ENCODE data around the gene MAP3K14. TPM values are rescaled to one million over a fixed set of nuclear protein-coding genes. Genes with fewer than 3 reads are reported as not detected.
"Not testable (repeated sequence)": the region's sequence is repeated elsewhere in the genome, so short reads cannot be mapped to it uniquely, and the experiment has no call there.

The MAP3K14 gene
- total RNA-seq, 1 donor from 2014 or later, result 0.34 TPM

DNA sequence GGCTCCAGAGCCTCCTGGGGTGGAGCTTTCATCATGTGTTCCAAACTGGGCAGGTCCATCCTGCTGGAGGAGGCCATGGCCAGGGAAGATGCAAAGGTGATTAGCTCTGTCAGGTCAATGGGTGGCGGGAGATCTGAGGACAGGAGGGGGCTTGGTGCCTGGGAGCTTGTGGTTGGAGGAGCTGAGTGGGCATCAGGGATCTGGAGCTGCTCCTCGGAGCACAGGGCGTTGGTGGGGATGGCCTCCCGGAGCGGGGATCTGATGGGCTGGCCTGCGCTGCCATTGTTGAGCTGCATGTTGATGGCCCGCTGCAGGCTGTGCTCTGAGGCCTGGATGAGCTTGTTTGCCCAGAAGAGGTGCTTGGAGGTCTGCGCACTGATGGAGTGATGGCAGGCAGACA, 61.5 kb downstream of the MAP3K14 start:
- Mint-ChIP-seq H3K4me1 (peaks cover 10% of the 10 kb centered on the region), H3K27ac (no peak overlapping the region), H3K9me3 (no peaks in the 10 kb centered on the region), H3K27me3 (ENCODE audit: insufficient read depth, low read depth) (peaks cover 4% of the 10 kb centered on the region), H3K36me3 (no peaks in the 10 kb centered on the region), H3K4me3 (no peak overlapping the region)
- no peak for DNase-seq (ENCODE audit: low spot score)
- Histone ChIP-seq H3K27me3 (no peaks in the 10 kb centered on the region), H3K36me3 (no peaks in the 10 kb centered on the region), H3F3A (ENCODE audit: low read depth) (no peaks in the 10 kb centered on the region), H3K79me2 (ENCODE audit: low read depth) (no peaks in the 10 kb centered on the region), H4K20me1 (ENCODE audit: low read depth) (no peaks in the 10 kb centered on the region), H3K27ac (no peak overlapping the region), H3K4me3 (no peak overlapping the region), H3K4me2 (no peak overlapping the region), H3K9me3 (ENCODE audit: low read depth) (no peaks in the 10 kb centered on the region), H2AFZ (replicated peaks) (no peak overlapping the region), H3K4me1 (peaks cover 9% of the 10 kb centered on the region), H3K9ac (no peak overlapping the region)
- no peak for TF ChIP-seq EZH2phosphoT487 (IDR thresholded peaks at IDR 0.05)
- TF ChIP-seq EZH2 (IDR thresholded peaks at IDR 0.05), result no peak
- TF ChIP-seq, protein P1, sequence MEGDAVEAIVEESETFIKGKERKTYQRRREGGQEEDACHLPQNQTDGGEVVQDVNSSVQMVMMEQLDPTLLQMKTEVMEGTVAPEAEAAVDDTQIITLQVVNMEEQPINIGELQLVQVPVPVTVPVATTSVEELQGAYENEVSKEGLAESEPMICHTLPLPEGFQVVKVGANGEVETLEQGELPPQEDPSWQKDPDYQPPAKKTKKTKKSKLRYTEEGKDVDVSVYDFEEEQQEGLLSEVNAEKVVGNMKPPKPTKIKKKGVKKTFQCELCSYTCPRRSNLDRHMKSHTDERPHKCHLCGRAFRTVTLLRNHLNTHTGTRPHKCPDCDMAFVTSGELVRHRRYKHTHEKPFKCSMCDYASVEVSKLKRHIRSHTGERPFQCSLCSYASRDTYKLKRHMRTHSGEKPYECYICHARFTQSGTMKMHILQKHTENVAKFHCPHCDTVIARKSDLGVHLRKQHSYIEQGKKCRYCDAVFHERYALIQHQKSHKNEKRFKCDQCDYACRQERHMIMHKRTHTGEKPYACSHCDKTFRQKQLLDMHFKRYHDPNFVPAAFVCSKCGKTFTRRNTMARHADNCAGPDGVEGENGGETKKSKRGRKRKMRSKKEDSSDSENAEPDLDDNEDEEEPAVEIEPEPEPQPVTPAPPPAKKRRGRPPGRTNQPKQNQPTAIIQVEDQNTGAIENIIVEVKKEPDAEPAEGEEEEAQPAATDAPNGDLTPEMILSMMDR (IDR thresholded peaks at IDR 0.05), result no peak

DNA sequence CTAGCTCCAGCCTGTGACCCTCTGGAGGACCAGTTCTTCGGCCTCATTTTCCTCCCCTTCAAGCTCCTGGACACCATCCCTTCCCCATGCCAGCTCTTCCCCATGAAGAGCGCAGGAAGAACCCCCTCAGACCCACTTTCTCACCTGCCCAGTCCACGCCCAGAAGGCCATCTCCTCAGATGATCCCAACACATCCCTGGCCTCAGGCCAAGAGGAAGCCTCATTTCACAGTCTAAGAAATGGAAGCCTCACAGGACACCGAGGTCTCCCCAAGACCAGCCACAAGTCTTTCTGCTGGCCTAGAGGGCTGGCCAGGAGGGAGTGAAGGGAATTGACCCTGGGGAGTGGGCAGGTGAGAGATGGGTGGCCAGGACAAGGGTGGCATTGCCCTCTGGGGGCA, 62.9 kb downstream of the MAP3K14 start:
- Histone ChIP-seq H2AFZ (replicated peaks) (no peak overlapping the region), H3K4me2 (no peak overlapping the region), H3K4me1 (peaks cover 9% of the 10 kb centered on the region), H3K36me3 (no peaks in the 10 kb centered on the region), H3K27ac (no peak overlapping the region), H3F3A (ENCODE audit: low read depth) (no peaks in the 10 kb centered on the region), H3K9me3 (ENCODE audit: low read depth) (no peaks in the 10 kb centered on the region), H3K9ac (no peak overlapping the region), H3K27me3 (no peaks in the 10 kb centered on the region), H3K79me2 (ENCODE audit: low read depth) (peaks cover 10% of the 10 kb centered on the region), H4K20me1 (ENCODE audit: low read depth) (no peaks in the 10 kb centered on the region), H3K4me3 (no peak overlapping the region)
- Mint-ChIP-seq H3K27me3 (ENCODE audit: insufficient read depth, low read depth) (peaks cover 6% of the 10 kb centered on the region), H3K4me3 (no peak overlapping the region), H3K9me3 (no peaks in the 10 kb centered on the region), H3K36me3 (no peaks in the 10 kb centered on the region), H3K27ac (peak overlapping the region; percentile 46), H3K4me1 (peaks cover 10% of the 10 kb centered on the region)
- TF ChIP-seq, protein P1 (IDR thresholded peaks at IDR 0.05), result no peak
- TF ChIP-seq EZH2 (IDR thresholded peaks at IDR 0.05) (no peak), EZH2phosphoT487 (IDR thresholded peaks at IDR 0.05) (no peak)
- DNase-seq (ENCODE audit: low spot score), result no peak

DNA sequence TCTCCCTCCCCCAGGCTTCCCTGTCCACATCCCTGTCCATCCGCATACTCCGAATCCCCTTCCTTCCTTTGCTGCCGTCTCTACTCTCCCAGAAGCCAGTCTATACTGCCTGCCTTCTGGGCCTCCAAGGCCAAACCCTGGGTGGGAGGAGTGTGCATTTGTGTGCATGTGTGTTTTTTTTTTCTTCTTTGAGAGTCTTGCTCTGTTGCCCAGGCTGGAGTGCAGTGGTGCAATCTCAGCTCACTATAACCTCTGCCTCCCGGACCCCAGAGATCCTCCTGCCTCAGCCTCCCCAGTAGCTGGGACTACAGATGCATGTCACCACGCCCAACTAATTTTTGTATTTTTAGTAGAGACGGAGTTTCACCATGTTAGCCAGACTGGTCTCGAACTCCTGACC, 63.6 kb downstream of the MAP3K14 start:
- DNase-seq (ENCODE audit: low spot score); H3K9ac ChIP-seq; H4K20me1 ChIP-seq (ENCODE audit: low read depth); H3K36me3 ChIP-seq; H3K36me3 Mint-ChIP-seq; H3K27me3 ChIP-seq; H3K27ac Mint-ChIP-seq; H3K4me3 Mint-ChIP-seq; H3K9me3 ChIP-seq (ENCODE audit: low read depth); H3K27ac ChIP-seq; H3K27me3 Mint-ChIP-seq (ENCODE audit: insufficient read depth, low read depth); H3K9me3 Mint-ChIP-seq; H3K4me2 ChIP-seq; H3F3A ChIP-seq (ENCODE audit: low read depth); H2AFZ ChIP-seq (replicated peaks); H3K4me1 ChIP-seq; H3K4me3 ChIP-seq: not testable (repeated sequence)
- H3K4me1 Mint-ChIP-seq, result peaks cover 10% of the 10 kb centered on the region
- H3K79me2 ChIP-seq (ENCODE audit: low read depth), result peaks cover 16% of the 10 kb centered on the region

DNA sequence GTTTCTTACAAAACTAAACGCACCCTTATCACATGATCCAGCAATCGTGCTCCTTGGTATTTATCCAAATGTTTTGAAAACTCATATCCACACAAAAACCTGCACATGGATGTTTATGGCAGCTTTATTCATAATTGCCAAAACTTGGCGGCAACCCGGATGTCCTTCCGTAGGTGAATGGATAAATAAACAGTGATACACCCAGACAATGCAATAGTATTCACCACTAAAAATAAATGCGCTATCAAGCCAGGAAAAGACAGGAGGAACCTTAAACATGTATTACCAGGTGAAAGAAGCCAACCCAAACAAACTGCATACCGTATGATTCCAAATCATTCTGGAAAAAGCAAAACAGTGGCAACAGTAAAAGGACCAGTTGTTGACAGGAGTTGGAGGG, 64.9 kb downstream of the MAP3K14 start:
- H4K20me1 ChIP-seq (ENCODE audit: low read depth), result no peaks in the 10 kb centered on the region
- no peaks in the 10 kb centered on the region for H3K27me3 ChIP-seq
- H3K36me3 ChIP-seq, result no peaks in the 10 kb centered on the region
- no peak overlapping the region for H2AFZ ChIP-seq (replicated peaks)
- H3K4me3 ChIP-seq, result no peak overlapping the region
- H3K4me1 Mint-ChIP-seq, result peaks cover 10% of the 10 kb centered on the region
- no peak overlapping the region for H3K27ac ChIP-seq
- H3K9ac ChIP-seq, result no peak overlapping the region
- DNase-seq (ENCODE audit: low spot score), result no peak
- H3F3A ChIP-seq (ENCODE audit: low read depth), result peaks cover 6% of the 10 kb centered on the region
- TF ChIP-seq EZH2phosphoT487 (IDR thresholded peaks at IDR 0.05) (no peak), EZH2 (IDR thresholded peaks at IDR 0.05) (no peak)
- TF ChIP-seq, protein P1 (IDR thresholded peaks at IDR 0.05), result no peak
- H3K4me1 ChIP-seq, result peaks cover 9% of the 10 kb centered on the region
- H3K4me2 ChIP-seq, result no peak overlapping the region
- peaks cover 7% of the 10 kb centered on the region for H3K27me3 Mint-ChIP-seq (ENCODE audit: insufficient read depth, low read depth)
- H3K27ac Mint-ChIP-seq, result no peak overlapping the region
- H3K4me3 Mint-ChIP-seq, result no peak overlapping the region
- no peaks in the 10 kb centered on the region for H3K36me3 Mint-ChIP-seq
- peaks cover 16% of the 10 kb centered on the region for H3K79me2 ChIP-seq (ENCODE audit: low read depth)
- no peaks in the 10 kb centered on the region for H3K9me3 ChIP-seq (ENCODE audit: low read depth)
- H3K9me3 Mint-ChIP-seq, result no peaks in the 10 kb centered on the region

Measured in neural progenitor cell (in vitro differentiated cells).